HG02588 (cell line): ENCODE measurements around the gene OS9.

Experiments
- ATAC-seq: cut with Tn5 transposase; IDR thresholded peaks from one replicate; pipeline ENCODE4 v1.9.1; 2021; ENCODE audit warnings: mild to moderate bottlenecking, moderate library complexity; ENCODE audit not compliant: unreplicated experiment

The OS9 gene

DNA sequence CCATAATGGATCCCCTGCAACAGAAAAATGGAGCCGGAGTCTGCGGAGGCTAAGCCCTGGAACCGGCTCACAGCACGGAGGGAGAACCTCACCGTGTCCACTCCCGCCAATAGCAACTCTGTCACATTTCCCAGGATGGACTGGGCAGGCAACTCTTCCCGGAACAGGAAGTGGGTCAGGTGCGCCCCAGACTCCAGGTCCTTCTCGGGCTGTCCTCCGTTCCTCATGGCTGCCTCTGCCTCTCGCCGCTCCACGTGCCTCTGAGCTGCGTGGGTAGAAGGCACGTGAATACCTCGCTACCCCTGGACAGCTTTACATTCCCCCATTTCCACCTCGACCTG, 70.7 kb downstream of the OS9 start:
- ATAC-seq: no peak

GRCh38 chr12:57765003-57765697, 71.2 kb downstream of the OS9 start:
- ATAC-seq: peak; percentile 64

GRCh38 chr12:57765698-57766463, 71.9 kb downstream of the OS9 start:
- no peak for ATAC-seq

DNA sequence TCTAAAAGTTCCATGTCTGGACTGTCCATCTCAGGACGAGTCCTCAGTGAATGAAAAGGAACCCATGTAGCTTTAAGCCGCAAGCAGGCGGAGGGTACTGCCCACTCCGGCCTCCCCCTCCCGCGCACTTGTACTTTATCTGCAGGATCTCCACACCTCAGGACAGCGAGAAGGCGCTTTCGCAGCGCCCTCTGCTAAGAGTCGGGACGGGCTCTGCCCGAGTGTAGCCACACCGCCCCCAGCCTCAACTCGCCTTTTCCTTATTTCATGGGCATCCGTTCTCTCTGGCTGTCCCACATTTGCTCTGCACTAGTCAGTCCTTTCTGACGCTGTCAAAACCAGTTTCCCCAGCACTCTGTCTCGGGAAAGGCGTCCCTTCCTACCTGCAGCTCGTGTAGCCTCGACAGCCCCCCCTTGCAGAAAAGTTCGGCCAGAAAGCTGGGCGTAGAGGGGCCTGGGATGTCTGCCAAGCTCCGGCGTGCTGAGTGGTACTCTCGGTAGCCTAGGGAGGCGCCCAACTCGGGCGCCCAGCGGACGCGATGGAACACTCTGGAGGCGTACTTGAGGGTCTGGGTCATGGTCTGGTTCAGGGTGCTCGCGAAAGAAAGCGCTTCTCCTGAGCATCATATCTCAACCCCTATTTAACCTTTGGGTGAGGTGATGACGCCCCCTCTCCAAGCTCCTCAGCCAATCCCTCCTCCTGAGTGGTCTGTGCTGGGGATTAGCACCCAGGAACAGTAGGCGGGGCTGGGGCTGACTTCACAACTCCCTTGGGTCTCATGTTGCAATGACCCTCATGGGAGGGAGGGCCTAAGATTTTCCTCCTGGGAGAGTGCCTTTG, 72.8 kb downstream of the OS9 start, which contains the start of gene CYP27B1:
Gene CYP27B1, minus strand, starts transcription at position 615 of the 841 bp plus-strand sequence. Its CDS starts 37 bp downstream, at position 578.
- no peak for ATAC-seq

- ATAC-seq: no peak
Observed at GRCh38 chr12:57767305-57767698, 73.4 kb downstream of the OS9 start.

DNA sequence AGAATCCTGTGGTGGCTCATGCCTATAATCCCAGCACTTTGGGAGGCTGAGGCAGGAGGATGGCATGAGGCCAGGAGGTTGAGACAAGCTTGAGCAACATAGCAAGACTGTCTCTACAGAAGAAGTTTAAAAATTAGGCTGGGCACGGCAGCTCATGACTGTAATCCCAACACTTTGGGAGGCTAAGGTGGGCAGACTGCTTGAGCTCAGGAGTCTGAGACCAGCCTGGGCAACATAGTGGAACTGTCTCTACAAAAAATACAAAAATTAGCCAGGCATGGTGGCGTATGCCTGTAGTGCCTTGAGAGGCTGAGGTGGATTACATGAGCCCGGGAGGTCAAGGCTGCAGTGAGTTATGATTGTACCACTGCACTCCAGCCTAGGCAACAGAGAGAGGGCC, 73.9 kb downstream of the OS9 start:
- no peak for ATAC-seq

DNA sequence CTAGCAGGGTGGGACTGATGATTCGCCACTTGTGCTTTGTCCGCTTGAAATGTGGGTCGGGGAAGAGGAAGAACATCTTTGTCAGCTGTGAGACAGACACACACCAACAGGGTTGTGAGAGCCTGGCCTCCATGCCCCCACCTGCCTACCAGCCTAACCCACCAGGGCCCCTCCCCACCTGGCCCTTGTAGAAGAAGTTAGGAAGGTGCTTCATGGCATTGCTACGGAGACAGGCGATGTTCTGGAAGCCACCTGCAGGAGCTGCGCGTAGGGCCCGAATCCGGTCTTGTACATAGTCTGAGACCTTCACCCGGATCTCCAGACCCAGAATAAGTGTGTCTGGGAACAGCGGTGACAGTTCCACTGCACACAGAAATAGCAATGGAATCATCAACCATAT, 75.7 kb downstream of the OS9 start:
- ATAC-seq: no peak

- ATAC-seq: no peak
Observed at GRCh38 chr12:57770734-57771133, 76.8 kb downstream of the OS9 start.
